Measurements from ENCODE around the gene ATOX1.

- no peak for TF ChIP-seq SMAD2 (IDR thresholded peaks at IDR 0.05; ENCODE audit: low read depth, low read length)
- TF ChIP-seq EP300 (IDR thresholded peaks at IDR 0.05; ENCODE audit: low read length), result no peak
- TF ChIP-seq CTCF (IDR thresholded peaks at IDR 0.05 in 2 of 3, conservative IDR thresholded peaks at IDR 0.05 in 1 of 3; ENCODE audit: insufficient read depth in 2 of 3, low read depth in 1 of 3, low read length in 3 of 3), result no peak
- no peak for TF ChIP-seq KDM2B (CRISPR knock-in tag; IDR thresholded peaks at IDR 0.05)
- no peak for TF ChIP-seq NKRF (IDR thresholded peaks at IDR 0.05; ENCODE audit: borderline replicate concordance)
- no peak for TF ChIP-seq RFX5 (IDR thresholded peaks at IDR 0.05; ENCODE audit: low read depth, low read length)
- TF ChIP-seq NR2C1 (IDR thresholded peaks at IDR 0.05), result no peak
- TF ChIP-seq NR2C1 (tag; IDR thresholded peaks at IDR 0.05), result no peak
These were observed 63.0 kb downstream of the ATOX1 start for GRCh38 chr5:151695464-151695863.
